B cell (primary cell): ENCODE measurements around the gene CLDN6. TPM values are rescaled to one million over a fixed set of nuclear protein-coding genes. Genes with fewer than 3 reads are reported as not detected.

Source experiments
- ATAC-seq: fragments of 200-7000 bp; cut with Tn5 transposase; one replicate; pipeline ENCODE4 v1.10.0; 2021; ENCODE audit warnings: low read depth, mild to moderate bottlenecking, moderate number of reproducible peaks, moderate library complexity
- CTCF ChIA-PET: fragments of 350-600 bp; sonication (Branson Sonifier 250); formaldehyde crosslinking; loops from one replicate; lab custom pipeline; 2021; ENCODE audit warnings: antibody characterized with exemption, inconsistent platforms; lab: Charles Lee
- POLR2A ChIA-PET: fragments of 350-600 bp; sonication (Branson Sonifier 250); formaldehyde crosslinking; loops from one replicate; lab custom pipeline; 2021; ENCODE audit warnings: antibody characterized with exemption; lab: Charles Lee
- DNase-seq: peaks from one replicate; pipeline ENCODE4 v3.0.0; 2013
- H2AFZ ChIP-seq: 2 replicates; pipeline ENCODE4 v1.6.1; 2012; ENCODE audit warnings: mild to moderate bottlenecking, low read depth, low read length; ENCODE audit not compliant: insufficient read depth, poor library complexity, severe bottlenecking
- H3K27ac ChIP-seq, 2 donors: 1 replicate in 1 of 2; 2 replicates in 1 of 2; pipeline ENCODE4 v1.5.1; 2012 to 2013; ENCODE audit warnings: low read length in 2 of 2, mild to moderate bottlenecking in 2 of 2, moderate library complexity in 1 of 2
- H3K27me3 ChIP-seq, 4 experiments: fragments of 200-600 bp in 1 of 4; sonication (generic) in 1 of 4; replicated peaks in 1 of 4; 1 replicate in 2 of 4; 2 replicates in 2 of 4; pipeline versions ENCODE4 v1.6.1 to v1.7.0; 2013 to 2016; ENCODE audit warnings: low read length in 3 of 4, mild to moderate bottlenecking in 2 of 4, mixed read lengths in 1 of 4, moderate library complexity in 1 of 4; ENCODE audit not compliant: insufficient read depth in 4 of 4, control insufficient read depth in 3 of 4; ENCODE audit errors: control extremely low read depth in 1 of 4
- H3K36me3 ChIP-seq, 2 experiments: replicated peaks in 1 of 2; 1 replicate in 1 of 2; 2 replicates in 1 of 2; pipeline versions ENCODE4 v1.6.1 to v1.7.1; 2013; ENCODE audit warnings: low read length in 1 of 2; ENCODE audit not compliant: insufficient read depth in 2 of 2, control insufficient read depth in 1 of 2; ENCODE audit errors: control extremely low read depth in 1 of 2, extremely low read depth in 1 of 2
- H3K4me1 ChIP-seq, 2 donors: fragments of 200-600 bp in 1 of 2; sonication (generic) in 1 of 2; 1 replicate in 1 of 2; 2 replicates in 1 of 2; pipeline versions ENCODE4 v1.5.1 to v1.6.1; 2013 to 2017; ENCODE audit warnings: low read length in 2 of 2; ENCODE audit not compliant: control insufficient read depth in 2 of 2, insufficient read depth in 2 of 2
- H3K4me2 ChIP-seq: replicated peaks from 2 replicates; pipeline ENCODE3; 2012; ENCODE audit warnings: mild to moderate bottlenecking, low read depth, low read length; ENCODE audit not compliant: poor library complexity, severe bottlenecking
- H3K4me3 ChIP-seq, 5 experiments: fragments of 200-600 bp in 1 of 5; sonication (generic) in 1 of 5; 1 replicate in 3 of 5; 2 replicates in 2 of 5; pipeline versions ENCODE4 v1.5.1 to v1.7.0; 2011 to 2016; ENCODE audit warnings: low read length in 4 of 5, mild to moderate bottlenecking in 4 of 5, low read depth in 2 of 5, control low read depth in 1 of 5, moderate library complexity in 1 of 5; ENCODE audit not compliant: insufficient read depth in 1 of 5; ENCODE audit errors: control extremely low read depth in 1 of 5, extremely low read depth in 1 of 5
- H3K79me2 ChIP-seq: fragments of 200-600 bp; sonication (generic); one replicate; pipeline ENCODE4 v1.6.0; 2016; ENCODE audit warnings: low read length; ENCODE audit not compliant: control insufficient read depth, insufficient read depth
- H3K9ac ChIP-seq: fragments of 200-600 bp; sonication (generic); 2 replicates; pipeline ENCODE4 v1.6.1; 2017; ENCODE audit warnings: mild to moderate bottlenecking, low read length, moderate library complexity
- H3K9me3 ChIP-seq, 3 donors: one replicate each; pipeline versions ENCODE4 v1.6.1 to v1.7.1; 2013; ENCODE audit warnings: low read length in 2 of 3; ENCODE audit not compliant: control insufficient read depth in 2 of 3, insufficient read depth in 1 of 3; ENCODE audit errors: control extremely low read depth in 1 of 3
- H4K20me1 ChIP-seq: 2 replicates; pipeline ENCODE4 v1.6.0; 2012; ENCODE audit warnings: mild to moderate bottlenecking, low read length; ENCODE audit not compliant: insufficient read depth, control insufficient read depth, poor library complexity, severe bottlenecking
- H3K27ac Mint-ChIP-seq: one replicate; pipeline ENCODE4 v1.8.0; 2021; ENCODE audit warnings: mixed read lengths
- H3K27me3 Mint-ChIP-seq: one replicate; pipeline ENCODE4 v1.8.0; 2021; ENCODE audit warnings: mixed read lengths
- H3K4me1 Mint-ChIP-seq: one replicate; pipeline ENCODE4 v1.8.0; 2021; ENCODE audit warnings: mixed read lengths
- H3K4me3 Mint-ChIP-seq: one replicate; pipeline ENCODE4 v1.8.0; 2021; ENCODE audit warnings: mixed read lengths
- H3K9me3 Mint-ChIP-seq: one replicate; pipeline ENCODE4 v1.8.0; 2022; ENCODE audit warnings: mixed read lengths; ENCODE audit not compliant: insufficient read depth
- EZH2 ChIP-seq: IDR thresholded peaks from 2 replicates; pipeline ENCODE4 v1.6.1; 2012; ENCODE audit warnings: borderline replicate concordance, low read depth, mild to moderate bottlenecking, moderate library complexity, low read length; ENCODE audit not compliant: insufficient read depth, poor library complexity, severe bottlenecking
- WGBS: methylation state at CpG from one replicate; pipeline ENCODE4 v1.1.5; 2013; ENCODE audit warnings: missing lambda C conversion rate; ENCODE audit not compliant: insufficient coverage; 5-methylcytosine and 5-hydroxymethylcytosine counted together
- intact Hi-C: fragments of 100-400 bp; cut with micrococcal nuclease; formaldehyde crosslinking; loops from one replicate; pipeline ENCODE4 v1.10.0; 2022
- polyA plus RNA-seq: library from polyadenylated mRNA; depleted of rRNA; stranded (reverse); fragments of >200 nt; gene quantifications from 2 replicates; pipeline ENCODE4 v1.2.3, GENCODE V29; 2012
- total RNA-seq, 2 donors: library from RNA; stranded (reverse); fragments of 120-200 nt in 1 of 2; gene quantifications; 1 replicate in 1 of 2; 2 replicates in 1 of 2; pipeline versions ENCODE4 v1.2.3 to v1.2.4, GENCODE V29; 2013 to 2022
- TF ChIP-seq, protein P1 (sequence below): fragments of 200-600 bp; IDR thresholded peaks from one replicate; pipeline ENCODE4 v1.8.0; 2022; ENCODE audit warnings: antibody characterized with exemption, mild to moderate bottlenecking

Gene CLDN6
- total and polyA plus RNA-seq, 2 donors (not counting 1 experiment from before 2014, with no cell fraction given) = not detected

DNA sequence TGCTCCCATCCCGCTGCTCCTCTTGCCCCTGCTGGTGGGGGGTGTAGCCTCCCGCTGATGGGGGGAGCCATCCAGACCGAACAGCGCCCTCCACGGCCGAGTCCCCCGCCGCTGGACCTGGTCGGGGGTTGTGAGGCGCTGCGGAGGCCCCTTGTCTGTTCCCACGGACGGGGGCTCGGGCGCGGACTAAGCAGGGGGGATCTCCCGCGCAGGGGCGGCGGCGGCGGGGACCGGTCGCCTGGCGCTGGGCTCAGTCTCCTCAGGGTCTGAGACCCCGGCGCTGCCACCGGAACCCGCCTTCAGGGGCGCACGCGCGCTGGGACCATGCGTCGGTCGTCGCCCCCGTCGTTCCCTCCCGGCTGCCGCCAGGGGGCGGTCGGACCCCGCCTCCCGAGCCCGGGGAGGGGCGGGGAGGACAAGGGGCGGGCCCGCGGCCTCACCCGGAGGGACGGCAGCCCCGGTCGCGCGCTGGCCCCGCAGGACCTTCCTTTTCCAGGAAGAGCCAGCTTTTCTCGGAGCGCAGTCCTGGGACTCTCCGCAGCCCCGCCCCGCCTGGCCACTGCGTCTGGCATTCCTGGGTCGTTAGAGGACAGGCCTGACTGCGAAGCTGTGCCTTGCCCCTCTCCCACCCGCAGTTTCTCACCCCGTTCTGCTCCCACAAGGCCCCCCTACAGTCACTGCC lies 41.2 kb upstream of the CLDN6 start:
- H3K36me3 ChIP-seq = no peaks in the 10 kb centered on the region
- ATAC-seq = peak; percentile 97
- peak overlapping the region; percentile 87 for H3K4me3 Mint-ChIP-seq
- under 1% methylated on average over 67 of the region's 67 CpGs for WGBS
- H3K4me1 ChIP-seq = peaks cover 20 to 22% of the 10 kb centered on the region in 2 donors
- H3K27ac Mint-ChIP-seq = peak overlapping the region; percentile 65
- peak overlapping the region; percentile 99 for H3K4me2 ChIP-seq
- peaks cover 0 to 6% (median 0%) of the 10 kb centered on the region in 4 experiments for H3K27me3 ChIP-seq
- H3K9ac ChIP-seq = peak overlapping the region; percentile 83
- no peaks in the 10 kb centered on the region for H3K9me3 Mint-ChIP-seq
- TF ChIP-seq, protein P1, sequence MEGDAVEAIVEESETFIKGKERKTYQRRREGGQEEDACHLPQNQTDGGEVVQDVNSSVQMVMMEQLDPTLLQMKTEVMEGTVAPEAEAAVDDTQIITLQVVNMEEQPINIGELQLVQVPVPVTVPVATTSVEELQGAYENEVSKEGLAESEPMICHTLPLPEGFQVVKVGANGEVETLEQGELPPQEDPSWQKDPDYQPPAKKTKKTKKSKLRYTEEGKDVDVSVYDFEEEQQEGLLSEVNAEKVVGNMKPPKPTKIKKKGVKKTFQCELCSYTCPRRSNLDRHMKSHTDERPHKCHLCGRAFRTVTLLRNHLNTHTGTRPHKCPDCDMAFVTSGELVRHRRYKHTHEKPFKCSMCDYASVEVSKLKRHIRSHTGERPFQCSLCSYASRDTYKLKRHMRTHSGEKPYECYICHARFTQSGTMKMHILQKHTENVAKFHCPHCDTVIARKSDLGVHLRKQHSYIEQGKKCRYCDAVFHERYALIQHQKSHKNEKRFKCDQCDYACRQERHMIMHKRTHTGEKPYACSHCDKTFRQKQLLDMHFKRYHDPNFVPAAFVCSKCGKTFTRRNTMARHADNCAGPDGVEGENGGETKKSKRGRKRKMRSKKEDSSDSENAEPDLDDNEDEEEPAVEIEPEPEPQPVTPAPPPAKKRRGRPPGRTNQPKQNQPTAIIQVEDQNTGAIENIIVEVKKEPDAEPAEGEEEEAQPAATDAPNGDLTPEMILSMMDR = peak; percentile 94
- no peak for TF ChIP-seq EZH2
- DNase-seq = peak; percentile 90
- H3K27me3 Mint-ChIP-seq = no peaks in the 10 kb centered on the region
- intact Hi-C loops = loop anchor here (1.0 to 2.0 kb wide), 6 partner anchors 18 to 107 kb away; partner anchors contain the start of gene THOC6
- H3K27ac ChIP-seq = peak overlapping the region; percentile 38 to 74
- POLR2A ChIA-PET = interaction anchor here (0.6 to 2.1 kb wide), 9 partner anchors 34 to 112 kb away, joined by 3 to 13 read pairs (median 7); partner anchors contain the start of gene ZNF213
- H3K4me1 Mint-ChIP-seq = peaks cover 20% of the 10 kb centered on the region
- no peaks in the 10 kb centered on the region for H4K20me1 ChIP-seq
- peak overlapping the region; percentile 98 for H2AFZ ChIP-seq
- H3K9me3 ChIP-seq = no peaks in the 10 kb centered on the region
- no peaks in the 10 kb centered on the region for H3K79me2 ChIP-seq
- H3K4me3 ChIP-seq = peak overlapping the region in 4 of 5 experiments; percentile 75 to 93 (median 82)
- CTCF ChIA-PET = interaction anchor here (0.6 to 6.5 kb wide), 29 partner anchors 11 to 398 kb away, joined by 3 to 140 read pairs (median 5); partner anchors contain the start of genes HCFC1R1, THOC6, ZNF213 and ZSCAN10
